ENCODE measurements around the gene ATG7.
A peak's percentile ranks its signal among the peaks of the same experiment; 100 is the strongest.
"Not testable (repeated sequence)": the region's sequence is repeated elsewhere in the genome, so short reads cannot be mapped to it uniquely, and the experiment has no call there.

ATG7 gene

GRCh38 chr3:11391174-11391879 is 119.1 kb downstream of the ATG7 start:
- DNase-seq, result no peak

GRCh38 chr3:11392014-11392859 is 120.0 kb downstream of the ATG7 start:
- peak; percentile 17 for DNase-seq

- DNase-seq, result no peak
Observed at GRCh38 chr3:11392860-11393114, 120.6 kb downstream of the ATG7 start.

GRCh38 chr3:11393401-11393800 is 121.2 kb downstream of the ATG7 start:
- DNase-seq, result no peak

GRCh38 chr3:11394392-11394791 is 122.2 kb downstream of the ATG7 start:
- no peak for DNase-seq

- no peak for DNase-seq
Observed at GRCh38 chr3:11400213-11400612, 128.0 kb downstream of the ATG7 start.

GRCh38 chr3:11401434-11401833 is 129.2 kb downstream of the ATG7 start:
- no peak for DNase-seq

GRCh38 chr3:11405323-11405722 is 133.1 kb downstream of the ATG7 start:
- no peak for DNase-seq

- DNase-seq, result no peak
Observed at GRCh38 chr3:11407644-11408043, 135.4 kb downstream of the ATG7 start.

GRCh38 chr3:11408324-11408859 is 136.2 kb downstream of the ATG7 start:
- DNase-seq, result not testable (repeated sequence)

- no peak for DNase-seq
Observed at GRCh38 chr3:11410564-11410963, 138.4 kb downstream of the ATG7 start.

- DNase-seq, result no peak
Observed at GRCh38 chr3:11411956-11412355, 139.8 kb downstream of the ATG7 start.

- DNase-seq, result no peak
Observed at GRCh38 chr3:11413071-11413470, 140.9 kb downstream of the ATG7 start.

GRCh38 chr3:11415099-11415498 is 142.9 kb downstream of the ATG7 start:
- DNase-seq, result no peak

- DNase-seq, result no peak
Observed at GRCh38 chr3:11420066-11420465, 147.9 kb downstream of the ATG7 start.

GRCh38 chr3:11422291-11422690 is 150.1 kb downstream of the ATG7 start:
- DNase-seq, result no peak

GRCh38 chr3:11423868-11424267 is 151.7 kb downstream of the ATG7 start:
- DNase-seq, result no peak

GRCh38 chr3:11424277-11424676 is 152.1 kb downstream of the ATG7 start:
- no peak for DNase-seq

- no peak for DNase-seq
Observed at GRCh38 chr3:11430207-11430606, 158.0 kb downstream of the ATG7 start.

GRCh38 chr3:11430624-11431023 is 158.4 kb downstream of the ATG7 start:
- no peak for DNase-seq

- DNase-seq, result no peak
Observed at GRCh38 chr3:11431319-11431718, 159.1 kb downstream of the ATG7 start.

- DNase-seq, result no peak
Observed at GRCh38 chr3:11434017-11434526, 161.9 kb downstream of the ATG7 start.

- no peak for DNase-seq
Observed at GRCh38 chr3:11434563-11435096, 162.4 kb downstream of the ATG7 start.

Measured in CD4-positive, alpha-beta T cell treated with Interleukin-17A for 4 hours (primary cell).